K562 (cell line): ENCODE measurements around the gene OTOA. TPM values are rescaled to one million over a fixed set of nuclear protein-coding genes. Genes with fewer than 3 reads are reported as not detected.

Source experiments
- ATAC-seq: fragments of 200-7000 bp; cut with Tn5 transposase; 3 replicates; pipeline ENCODE4 v1.9.1; 2020; ENCODE audit warnings: moderate library complexity
- BruUV-seq: library from RNA; stranded (reverse); fragments of 400-500 nt; replicated peaks from 2 replicates; lab custom pipeline; 2021; lab: Mats Ljungman, UMichigan
- CTCF ChIA-PET: fragments of 300-600 bp; formaldehyde crosslinking; extraction: SDS; loops from one replicate; lab custom pipeline; 2021; ENCODE audit warnings: low intra/inter-chr PET ratio; lab: Yijun Ruan, JAX
- POLR2A ChIA-PET: fragments of 300-600, 350-650 bp; sonication (Branson Sonifier 250); formaldehyde crosslinking; extraction: SDS; loops from one replicate; lab custom pipeline; 2021; ENCODE audit warnings: antibody characterized with exemption, inconsistent platforms; lab: Yijun Ruan, JAX
- DNase-seq, 4 experiments: peaks; one replicate each; pipeline versions ENCODE4 v3.0.0 to v3.0.0-alpha.2; 2011 to 2018; ENCODE audit warnings: low spot score in 3 of 4, mixed read lengths in 3 of 4; ENCODE audit errors: extremely low read depth in 1 of 4
- FAIRE-seq: peaks from 2 replicates; lab custom pipeline; 2011; peaks lifted over from hg19 to GRCh38; lab: Jason Lieb, UNC
- H2AFZ ChIP-seq: 2 replicates; pipeline ENCODE4 v1.6.0; 2011; ENCODE audit warnings: low read depth, low read length, control low read depth, inconsistent platforms
- H3K27ac ChIP-seq: fragments of 200-600 bp; 3 replicates; pipeline ENCODE4 v1.8.0; 2011; ENCODE audit warnings: low read depth, mild to moderate bottlenecking, control low read depth, inconsistent platforms, low read length, moderate library complexity, mixed read lengths; ENCODE audit errors: extremely low read depth
- H3K27me3 ChIP-seq, 2 experiments: fragments of 300-600 bp in 1 of 2; 2 replicates in 1 of 2; 3 replicates in 1 of 2; pipeline versions ENCODE4 v1.6.0 to v1.8.0; 2011; ENCODE audit warnings: inconsistent platforms in 2 of 2, low read length in 2 of 2, mild to moderate bottlenecking in 1 of 2, mixed read lengths in 1 of 2, moderate library complexity in 1 of 2; ENCODE audit not compliant: control insufficient read depth in 2 of 2, insufficient read depth in 2 of 2
- H3K36me3 ChIP-seq: fragments of 300-600 bp; 3 replicates; pipeline ENCODE4 v1.8.0; 2011; ENCODE audit warnings: mild to moderate bottlenecking, low read length, inconsistent platforms; ENCODE audit not compliant: control insufficient read depth, insufficient read depth
- H3K4me1 ChIP-seq, 2 experiments: fragments of 200-600 bp in 1 of 2; replicated peaks in 1 of 2; 2 replicates in 1 of 2; 3 replicates in 1 of 2; pipeline versions ENCODE4 v1.5.1 to v1.8.0; 2011; ENCODE audit warnings: inconsistent platforms in 2 of 2, low read length in 2 of 2, mild to moderate bottlenecking in 1 of 2, mixed read lengths in 1 of 2, moderate library complexity in 1 of 2; ENCODE audit not compliant: control insufficient read depth in 2 of 2, insufficient read depth in 2 of 2
- H3K4me2 ChIP-seq: 2 replicates; pipeline ENCODE4 v1.6.1; 2011; ENCODE audit warnings: low read length, control low read depth, inconsistent platforms, mixed read lengths; ENCODE audit not compliant: insufficient read depth
- H3K4me3 ChIP-seq: fragments of 200-600 bp; sonication (generic), shearing (Covaris generic); 2 replicates; pipeline ENCODE4 v1.5.1; 2016; ENCODE audit warnings: control low read depth, inconsistent platforms
- H3K79me2 ChIP-seq: fragments of 200-600 bp; 3 replicates; pipeline ENCODE4 v1.8.0; 2011; ENCODE audit warnings: low read length, inconsistent platforms; ENCODE audit not compliant: control insufficient read depth, insufficient read depth
- H3K9ac ChIP-seq, 2 experiments: 2 replicates each; pipeline versions ENCODE4 v1.6.0 to v1.6.1; 2011; ENCODE audit warnings: low read depth in 2 of 2, low read length in 2 of 2, control low read depth in 1 of 2, inconsistent platforms in 1 of 2, mild to moderate bottlenecking in 1 of 2, mixed read lengths in 1 of 2; ENCODE audit not compliant: insufficient read depth in 1 of 2
- H3K9me1 ChIP-seq: one replicate; pipeline ENCODE4 v1.6.0; 2011; ENCODE audit warnings: inconsistent platforms, mild to moderate bottlenecking, low read length, moderate library complexity; ENCODE audit not compliant: control insufficient read depth, insufficient read depth
- H3K9me3 ChIP-seq: replicated peaks from 2 replicates; pipeline ENCODE4 v1.5.1; 2011; ENCODE audit warnings: low read depth, low read length, inconsistent platforms; ENCODE audit not compliant: control insufficient read depth, insufficient read depth
- H4K20me1 ChIP-seq: replicated peaks from 2 replicates; pipeline ENCODE4 v1.6.1; 2011; ENCODE audit warnings: low read length, inconsistent platforms, mixed read lengths; ENCODE audit not compliant: control insufficient read depth, insufficient read depth
- HMG20A ChIP-seq: fragments of 450-650 bp; formaldehyde crosslinking; conservative IDR thresholded peaks from 2 replicates; pipeline ENCODE4 v1.4.0; 2020; ENCODE audit warnings: mild to moderate bottlenecking, mixed read lengths
- WGBS: fragments of 100-300 bp; shearing (Covaris generic); methylation state at CpG from one replicate; pipeline ENCODE4 v1.1.6; 2016; ENCODE audit warnings: low coverage, mixed read lengths; ENCODE audit not compliant: insufficient coverage; ENCODE audit errors: missing lambda C conversion rate; 5-methylcytosine and 5-hydroxymethylcytosine counted together
- in situ Hi-C: fragments of 300-500 bp; cut with MboI; formaldehyde crosslinking; loops from 4 replicates; pipeline ENCODE4 v1.15.0; 2018; ENCODE audit warnings: inconsistent platforms, mixed read lengths
- intact Hi-C: fragments of 100-400 bp; cut with micrococcal nuclease; formaldehyde crosslinking; loops from 2 replicates; pipeline ENCODE4 v1.14.2; 2022
- polyA plus RNA-seq, 8 experiments: library from polyadenylated mRNA; depleted of rRNA in 4 of 8; stranded (reverse) in 5 of 8; unstranded in 3 of 8; fragments of >200 nt; fragmentation: Nextera tagmentation in 2 of 8; fragmentation: Illumina TruSeq in 1 of 8; extraction: Ambion mirVana in 2 of 8; extraction: Trizol in 1 of 8; gene quantifications; 2 replicates each; pipeline versions ENCODE4 v1.2.1 to v1.2.3, GENCODE V29; 2011 to 2014; ENCODE audit warnings: inconsistent platforms in 1 of 8, missing spikeins in 1 of 8
- total RNA-seq, 7 experiments: library from RNA; depleted of rRNA in 6 of 7; stranded (reverse); fragments of >200 nt in 6 of 7; fragmentation: Illumina TruSeq in 2 of 7; extraction: Trizol in 2 of 7; gene quantifications; 2 replicates each; pipeline versions ENCODE4 v1.2.1 to v1.2.3, GENCODE V29; 2011 to 2021; ENCODE audit warnings: low replicate concordance in 1 of 7
- TF ChIP-seq, protein P1 (sequence below): fragments of 450-650 bp; formaldehyde crosslinking; IDR thresholded peaks from 2 replicates; pipeline ENCODE4 v1.4.0; 2020; ENCODE audit warnings: mild to moderate bottlenecking, mixed read lengths

Gene OTOA
- total and polyA plus RNA-seq, 9 of the 15 experiments (the other 6 are each of a cell fraction or from before 2014, with no cell fraction given) = 0.04 TPM; not detected in 8

DNA sequence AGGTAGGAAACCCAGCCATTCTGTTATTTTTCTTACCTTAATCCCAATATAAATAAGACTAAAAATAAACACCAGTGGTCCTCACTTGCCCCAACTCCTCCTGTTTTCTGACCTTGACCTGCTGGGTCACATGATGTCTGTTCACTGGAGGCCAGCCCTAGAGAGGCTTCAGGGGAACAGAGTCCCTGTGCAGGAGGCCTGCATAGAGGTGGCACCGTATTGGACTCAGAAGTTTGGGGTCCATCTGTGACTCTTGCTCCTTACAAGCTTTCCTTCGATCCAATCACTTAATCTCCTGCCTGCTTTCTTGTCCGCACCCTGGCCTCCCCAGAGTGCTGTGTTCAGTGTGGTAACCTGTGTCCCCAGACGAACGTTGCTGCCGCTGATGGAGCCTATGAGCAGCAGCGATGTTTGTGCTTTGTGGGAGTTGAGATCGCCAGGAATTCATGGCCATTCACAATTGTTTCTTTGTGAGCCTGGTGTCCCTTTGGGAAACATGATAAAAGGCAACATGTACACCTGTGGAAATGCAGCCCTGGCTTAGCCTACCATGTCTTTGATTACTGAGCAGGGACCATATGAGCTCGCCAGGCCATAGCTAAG is 16.1 kb upstream of the OTOA start:
- no peak for FAIRE-seq
- H3K9me3 ChIP-seq = no peaks in the 10 kb centered on the region
- intact Hi-C loops (no loop called here), in situ Hi-C loops (loop anchor here (5.0 kb wide), 1 partner anchor 60 kb away; no protein-coding TSS in a partner anchor)
- no peaks in the 10 kb centered on the region; a peak in 2 of 5 replicates for H3K4me1 ChIP-seq
- CTCF ChIA-PET = no interaction called here
- H4K20me1 ChIP-seq = no peaks in the 10 kb centered on the region
- H2AFZ ChIP-seq = no peak overlapping the region
- no peaks in the 10 kb centered on the region for H3K27me3 ChIP-seq
- no peak overlapping the region for H3K4me2 ChIP-seq
- POLR2A ChIA-PET = interaction anchor here (0.6 to 1.1 kb wide), 4 partner anchors 9 to 513 kb away, joined by 3 to 6 read pairs (median 4); no protein-coding TSS in a partner anchor
- no peak overlapping the region for H3K4me3 ChIP-seq
- H3K9ac ChIP-seq = no peak overlapping the region
- H3K27ac ChIP-seq = no peak overlapping the region
- no peak for DNase-seq
- peaks cover 6% of the 10 kb centered on the region; the same call in 2 of the 3 replicates for H3K36me3 ChIP-seq
- no peak for ATAC-seq
- H3K79me2 ChIP-seq = no peaks in the 10 kb centered on the region
- no peaks in the 10 kb centered on the region for H3K9me1 ChIP-seq
- BruUV-seq = no TSS peak
- WGBS = 88% methylated on average over 9 of the region's 9 CpGs
- TF ChIP-seq HMG20A (CRISPR knock-in tag) = no peak
- TF ChIP-seq, protein P1, sequence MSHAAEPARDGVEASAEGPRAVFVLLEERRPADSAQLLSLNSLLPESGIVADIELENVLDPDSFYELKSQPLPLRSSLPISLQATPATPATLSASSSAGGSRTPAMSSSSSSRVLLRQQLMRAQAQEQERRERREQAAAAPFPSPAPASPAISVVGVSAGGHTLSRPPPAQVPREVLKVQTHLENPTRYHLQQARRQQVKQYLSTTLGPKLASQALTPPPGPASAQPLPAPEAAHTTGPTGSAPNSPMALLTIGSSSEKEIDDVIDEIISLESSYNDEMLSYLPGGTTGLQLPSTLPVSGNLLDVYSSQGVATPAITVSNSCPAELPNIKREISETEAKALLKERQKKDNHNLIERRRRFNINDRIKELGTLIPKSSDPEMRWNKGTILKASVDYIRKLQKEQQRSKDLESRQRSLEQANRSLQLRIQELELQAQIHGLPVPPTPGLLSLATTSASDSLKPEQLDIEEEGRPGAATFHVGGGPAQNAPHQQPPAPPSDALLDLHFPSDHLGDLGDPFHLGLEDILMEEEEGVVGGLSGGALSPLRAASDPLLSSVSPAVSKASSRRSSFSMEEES (CRISPR knock-in tag) = peak; percentile 23; the same call in 1 of the 2 replicates
